Activated B cell treated with CpG ODN at 0.5 μM for 24 hours (primary cell): Measurements from ENCODE around the gene OSBPL6. TPM values are rescaled to one million over a fixed set of nuclear protein-coding genes. Genes with fewer than 3 reads are reported as not detected.
"Not testable (repeated sequence)": the region's sequence is repeated elsewhere in the genome, so short reads cannot be mapped to it uniquely, and the experiment has no call there.

Source experiments
- ATAC-seq: fragments of 200-7000 bp; cut with Tn5 transposase; one replicate; pipeline ENCODE4 v1.10.0; 2021; ENCODE audit warnings: low read depth, mild to moderate bottlenecking, moderate library complexity
- CTCF ChIA-PET: fragments of 350-600 bp; sonication (Branson Sonifier 250); formaldehyde crosslinking; loops from one replicate; lab custom pipeline; 2021; ENCODE audit warnings: antibody characterized with exemption; lab: Charles Lee
- POLR2A ChIA-PET: fragments of 350-600 bp; sonication (Branson Sonifier 250); formaldehyde crosslinking; loops from one replicate; lab custom pipeline; 2021; ENCODE audit warnings: antibody characterized with exemption; lab: Charles Lee
- DNase-seq: peaks from one replicate; pipeline ENCODE4 v3.0.0; 2022
- H3K27ac Mint-ChIP-seq: one replicate; pipeline ENCODE4 v1.8.0; 2020; ENCODE audit warnings: mixed read lengths
- H3K27me3 Mint-ChIP-seq: one replicate; pipeline ENCODE4 v1.8.0; 2021; ENCODE audit warnings: mixed read lengths
- H3K36me3 Mint-ChIP-seq: one replicate; pipeline ENCODE4 v1.8.0; 2021; ENCODE audit warnings: low read depth, mixed read lengths
- H3K4me1 Mint-ChIP-seq: one replicate; pipeline ENCODE4 v1.8.0; 2021; ENCODE audit warnings: mixed read lengths
- H3K4me3 Mint-ChIP-seq: one replicate; pipeline ENCODE4 v1.8.0; 2020; ENCODE audit warnings: mild to moderate bottlenecking, mixed read lengths
- H3K9me3 Mint-ChIP-seq: one replicate; pipeline ENCODE4 v1.8.0; 2020; ENCODE audit warnings: mixed read lengths
- CTCF ChIP-seq: fragments of 200-600 bp; IDR thresholded peaks from one replicate; pipeline ENCODE4 v1.8.0; 2022; ENCODE audit warnings: antibody characterized with exemption, mild to moderate bottlenecking
- intact Hi-C: fragments of 100-400 bp; cut with micrococcal nuclease; formaldehyde crosslinking; loops from one replicate; pipeline ENCODE4 v1.15.1; 2024
- total RNA-seq: library from RNA; stranded (reverse); gene quantifications from 2 replicates; pipeline ENCODE4 v1.2.3, GENCODE V29; 2022

The OSBPL6 gene
- total RNA-seq, 1 donor from 2014 or later = not detected

GRCh38 chr2:178404368-178404767 lies 210.1 kb downstream of the OSBPL6 start:
- H3K36me3 Mint-ChIP-seq = no peaks in the 10 kb centered on the region
- H3K4me1 Mint-ChIP-seq = peaks cover 4% of the 10 kb centered on the region
- no peak overlapping the region for H3K4me3 Mint-ChIP-seq
- no peak overlapping the region for H3K27ac Mint-ChIP-seq
- no peak for DNase-seq
- TF ChIP-seq CTCF = no peak
- ChIA-PET POLR2A (interaction anchor here (0.7 to 0.8 kb wide), 2 partner anchors 9 to 10 kb away, joined by 3 read pairs; no protein-coding TSS in a partner anchor), CTCF (interaction anchor here (0.9 to 1.4 kb wide), 3 partner anchors 9 to 15 kb away, joined by 3 to 5 read pairs (median 3); no protein-coding TSS in a partner anchor)
- no peaks in the 10 kb centered on the region for H3K27me3 Mint-ChIP-seq
- no peak for ATAC-seq
- no peaks in the 10 kb centered on the region for H3K9me3 Mint-ChIP-seq
- intact Hi-C loops = no loop called here

GRCh38 chr2:178409261-178409660 lies 214.9 kb downstream of the OSBPL6 start:
- no peak overlapping the region for H3K4me3 Mint-ChIP-seq
- no peak overlapping the region for H3K27ac Mint-ChIP-seq
- no peaks in the 10 kb centered on the region for H3K9me3 Mint-ChIP-seq
- peaks cover 14% of the 10 kb centered on the region for H3K4me1 Mint-ChIP-seq
- no peak for TF ChIP-seq CTCF
- H3K36me3 Mint-ChIP-seq = peaks cover 8% of the 10 kb centered on the region
- no peaks in the 10 kb centered on the region for H3K27me3 Mint-ChIP-seq
- ChIA-PET POLR2A (no interaction called here), CTCF (no interaction called here)
- intact Hi-C loops = no loop called here
- DNase-seq (no peak), ATAC-seq (no peak)

GRCh38 chr2:178412047-178412446 lies 217.7 kb downstream of the OSBPL6 start:
- H3K36me3 Mint-ChIP-seq = peaks cover 8% of the 10 kb centered on the region
- no peaks in the 10 kb centered on the region for H3K9me3 Mint-ChIP-seq
- ChIA-PET CTCF (interaction anchor here (0.9 kb wide), 1 partner anchor 15 kb away, joined by 3 read pairs; no protein-coding TSS in a partner anchor), POLR2A (no interaction called here)
- no peak overlapping the region for H3K4me3 Mint-ChIP-seq
- intact Hi-C loops = no loop called here
- no peak for ATAC-seq
- no peaks in the 10 kb centered on the region for H3K27me3 Mint-ChIP-seq
- no peak overlapping the region for H3K27ac Mint-ChIP-seq
- TF ChIP-seq CTCF = no peak
- H3K4me1 Mint-ChIP-seq = peaks cover 20% of the 10 kb centered on the region
- DNase-seq = no peak

GRCh38 chr2:178412453-178412852 lies 218.1 kb downstream of the OSBPL6 start:
- ATAC-seq, intact Hi-C loops, H3K9me3 Mint-ChIP-seq, DNase-seq, H3K27me3 Mint-ChIP-seq, H3K27ac Mint-ChIP-seq, H3K36me3 Mint-ChIP-seq: not testable (repeated sequence)
- POLR2A ChIA-PET = interaction anchor here (1.1 to 2.7 kb wide), 3 partner anchors 8 to 300 kb away, joined by 3 to 25 read pairs (median 3); partner anchors contain the start of genes PJVK, PRKRA and RBM45
- H3K4me1 Mint-ChIP-seq = peaks cover 20% of the 10 kb centered on the region
- CTCF ChIA-PET = interaction anchor here (0.9 to 4.2 kb wide), 3 partner anchors 15 to 39 kb away, joined by 3 to 57 read pairs (median 11); partner anchors contain the start of genes PJVK and PRKRA
- peak overlapping the region; percentile 94 for H3K4me3 Mint-ChIP-seq

- intact Hi-C loops = loop anchor here (1.0 kb wide), 5 partner anchors 16 to 301 kb away; partner anchors contain the start of genes FKBP7 and RBM45
- POLR2A ChIA-PET = interaction anchor here (0.6 to 2.7 kb wide), 6 partner anchors 9 to 302 kb away, joined by 3 to 25 read pairs (median 3); partner anchors contain the start of genes PJVK, PRKRA and RBM45
- H3K27ac Mint-ChIP-seq = peak overlapping the region; percentile 89
- peak; percentile 72 for DNase-seq
- no peaks in the 10 kb centered on the region for H3K9me3 Mint-ChIP-seq
- ATAC-seq = peak; percentile 84
- peaks cover 8% of the 10 kb centered on the region for H3K36me3 Mint-ChIP-seq
- no peaks in the 10 kb centered on the region for H3K27me3 Mint-ChIP-seq
- CTCF ChIA-PET = interaction anchor here (0.6 to 4.2 kb wide), 10 partner anchors 8 to 302 kb away, joined by 3 to 57 read pairs (median 6); partner anchors contain the start of genes PJVK, PRKRA and RBM45
- H3K4me1 Mint-ChIP-seq = peaks cover 20% of the 10 kb centered on the region
- no peak for TF ChIP-seq CTCF
- peak overlapping the region; percentile 94 for H3K4me3 Mint-ChIP-seq
Measured at GRCh38 chr2:178413472-178414265, 219.4 kb downstream of the OSBPL6 start.
